Measurements from ENCODE around the gene CHIA.

The CHIA gene

GRCh38 chr1:111366256-111366655 lies 75.6 kb downstream of the CHIA start:
- no peaks in the 10 kb centered on the region for H3K4me1 Mint-ChIP-seq (ENCODE audit: low read depth)
- H3K36me3 Mint-ChIP-seq (ENCODE audit: low read depth) = no peaks in the 10 kb centered on the region
- no peak overlapping the region for H3K4me3 Mint-ChIP-seq
- H3K27me3 Mint-ChIP-seq = peaks cover 34% of the 10 kb centered on the region
- no peaks in the 10 kb centered on the region for H3K9me3 Mint-ChIP-seq
- no peak overlapping the region for H3K27ac Mint-ChIP-seq

- H3K27ac Mint-ChIP-seq = no peak overlapping the region
- no peaks in the 10 kb centered on the region for H3K9me3 Mint-ChIP-seq
- H3K4me1 Mint-ChIP-seq (ENCODE audit: low read depth) = no peaks in the 10 kb centered on the region
- H3K36me3 Mint-ChIP-seq (ENCODE audit: low read depth) = no peaks in the 10 kb centered on the region
- H3K27me3 Mint-ChIP-seq = peaks cover 36% of the 10 kb centered on the region
- H3K4me3 Mint-ChIP-seq = no peak overlapping the region
These were observed 78.5 kb downstream of the CHIA start for GRCh38 chr1:111369177-111369576.

GRCh38 chr1:111369645-111370044 lies 79.0 kb downstream of the CHIA start:
- H3K4me1 Mint-ChIP-seq (ENCODE audit: low read depth) = no peaks in the 10 kb centered on the region
- no peak overlapping the region for H3K27ac Mint-ChIP-seq
- H3K4me3 Mint-ChIP-seq = no peak overlapping the region
- peaks cover 37% of the 10 kb centered on the region for H3K27me3 Mint-ChIP-seq
- H3K36me3 Mint-ChIP-seq (ENCODE audit: low read depth) = no peaks in the 10 kb centered on the region
- H3K9me3 Mint-ChIP-seq = no peaks in the 10 kb centered on the region
